Glomerular visceral epithelial cell (primary cell): ENCODE results near the gene TSPAN4.

Experiments used
- DNase-seq: peaks from one replicate; pipeline ENCODE4 v3.0.0-alpha.2; 2016; ENCODE audit errors: extremely low spot score

Gene TSPAN4

GRCh38 chr11:850775-851763, 8.4 kb downstream of the TSPAN4 start:
- DNase-seq: no peak

- no peak for DNase-seq
Observed at GRCh38 chr11:852762-853161, 10.1 kb downstream of the TSPAN4 start.

- no peak for DNase-seq
Observed at GRCh38 chr11:853682-854448, 11.2 kb downstream of the TSPAN4 start.

GRCh38 chr11:854601-855329, 12.1 kb downstream of the TSPAN4 start:
- DNase-seq: no peak

- DNase-seq: no peak
Observed at GRCh38 chr11:855330-855674, 12.7 kb downstream of the TSPAN4 start.

- no peak for DNase-seq
Observed at GRCh38 chr11:855796-856195, 13.1 kb downstream of the TSPAN4 start.

GRCh38 chr11:856397-856796, 13.7 kb downstream of the TSPAN4 start:
- no peak for DNase-seq

- no peak for DNase-seq
Observed at GRCh38 chr11:858053-858761, 15.6 kb downstream of the TSPAN4 start.

GRCh38 chr11:858762-859339, 16.2 kb downstream of the TSPAN4 start:
- no peak for DNase-seq

- DNase-seq: peak; percentile 51
Observed at GRCh38 chr11:859394-860131, 16.9 kb downstream of the TSPAN4 start.

- DNase-seq: no peak
Observed at GRCh38 chr11:860234-861104, 17.8 kb downstream of the TSPAN4 start.

- DNase-seq: no peak
Observed at GRCh38 chr11:861105-861479, 18.4 kb downstream of the TSPAN4 start.

- DNase-seq: no peak
Observed at GRCh38 chr11:862081-862661, 19.5 kb downstream of the TSPAN4 start.

- DNase-seq: no peak
Observed at GRCh38 chr11:862696-863022, 20.0 kb downstream of the TSPAN4 start.

GRCh38 chr11:863023-863909, 20.6 kb downstream of the TSPAN4 start:
- DNase-seq: no peak

GRCh38 chr11:863910-864827, 21.5 kb downstream of the TSPAN4 start:
- no peak for DNase-seq

GRCh38 chr11:864898-865297, 22.2 kb downstream of the TSPAN4 start:
- no peak for DNase-seq
